Measurements from ENCODE around the gene TOMM20L. TPM values are rescaled to one million over a fixed set of nuclear protein-coding genes. Genes with fewer than 3 reads are reported as not detected.
"Not testable (repeated sequence)": the region's sequence is repeated elsewhere in the genome, so short reads cannot be mapped to it uniquely, and the experiment has no call there.

TOMM20L gene
- not detected for total RNA-seq
- long read RNA-seq, result 0 reads

DNA sequence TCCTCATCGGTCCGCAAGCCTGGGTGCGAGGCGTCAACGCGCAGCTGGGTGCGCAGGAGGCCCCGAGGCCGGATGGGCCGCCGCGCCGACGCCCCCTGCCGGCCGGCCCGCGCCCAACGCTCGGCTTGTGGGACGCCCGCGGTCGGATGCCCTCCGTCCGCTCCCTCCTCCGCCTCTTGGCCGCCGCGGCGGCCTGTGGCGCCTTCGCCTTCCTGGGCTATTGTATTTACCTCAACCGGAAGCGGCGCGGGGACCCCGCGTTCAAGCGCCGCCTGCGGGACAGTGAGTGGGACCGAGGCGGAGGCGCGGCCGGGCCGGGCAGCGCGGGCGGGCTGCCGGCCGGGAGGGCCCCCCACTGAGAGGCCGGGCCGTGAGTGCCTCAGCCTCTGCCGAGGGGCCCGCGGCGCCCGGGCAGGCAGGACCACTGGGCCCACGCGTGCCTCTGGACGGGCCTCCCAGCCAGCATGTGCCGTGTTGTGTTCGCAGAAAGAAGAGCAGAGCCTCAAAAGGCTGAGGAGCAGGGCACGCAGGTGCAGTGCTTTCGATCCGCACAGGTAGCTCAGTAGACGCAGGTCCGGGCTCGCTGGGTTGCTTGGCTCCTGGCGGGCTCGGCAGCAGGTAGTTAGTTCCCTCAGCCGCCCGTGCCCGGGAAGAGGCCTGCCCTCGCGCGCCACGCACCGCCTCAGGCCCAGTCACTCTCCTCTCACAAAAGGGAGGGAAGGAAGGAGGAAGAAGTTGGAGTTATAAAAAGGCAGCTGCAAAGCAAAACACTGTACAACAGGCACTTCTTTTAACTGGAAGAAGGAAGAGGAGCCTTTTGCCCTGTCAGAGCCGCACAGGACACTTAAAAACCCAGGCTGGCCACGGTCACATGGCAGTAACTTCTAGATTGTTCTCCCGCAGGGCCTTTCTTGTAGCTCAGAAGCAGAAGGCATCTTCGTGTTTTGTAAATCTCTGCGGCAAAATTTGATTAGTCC lies at the start of gene TOMM20L:
Gene TOMM20L, plus strand, starts transcription at position 119 of the 977 bp plus-strand sequence. Its CDS starts 28 bp downstream, at position 147.
- intact Hi-C loops (cut with DNase I), result no loop called here
- peak; percentile 83 for DNase-seq (ENCODE audit: low spot score)

DNA sequence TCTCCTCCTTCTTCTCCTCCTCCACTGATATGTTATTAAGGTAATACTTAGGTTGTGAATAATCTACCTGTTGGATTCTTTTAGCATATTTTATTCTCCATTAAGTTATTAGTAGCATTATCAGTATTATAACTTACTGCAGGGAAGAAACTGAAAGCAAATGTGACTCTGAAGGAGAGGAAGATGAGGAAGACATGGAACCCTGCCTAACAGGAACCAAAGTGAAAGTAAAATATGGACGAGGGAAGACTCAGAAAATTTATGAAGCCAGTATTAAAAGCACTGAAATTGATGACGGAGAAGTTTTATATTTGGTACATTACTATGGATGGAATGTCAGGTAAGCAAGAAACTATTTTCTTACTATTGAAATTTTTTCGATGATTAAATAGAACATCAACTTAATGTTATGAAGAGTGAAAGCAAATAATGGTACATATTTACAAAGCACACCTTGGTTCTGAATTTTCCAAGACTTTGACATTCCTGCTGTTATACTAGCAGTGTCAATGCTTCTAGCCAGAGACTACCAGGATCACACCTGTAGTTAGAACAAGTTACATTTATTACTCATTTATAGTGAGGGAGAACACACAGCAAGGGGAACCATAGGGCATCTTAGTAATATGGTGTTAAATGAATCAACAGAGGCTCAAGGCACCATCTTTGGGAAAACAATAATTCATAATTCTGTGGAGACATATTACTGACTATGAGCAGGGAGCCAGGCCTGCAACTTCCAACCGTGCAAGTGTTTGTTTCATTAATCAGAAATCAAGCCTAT lies 42.0 kb upstream of the TOMM20L start:
- DNase-seq (ENCODE audit: low spot score), result no peak
- intact Hi-C loops (cut with DNase I), result no loop called here

DNA sequence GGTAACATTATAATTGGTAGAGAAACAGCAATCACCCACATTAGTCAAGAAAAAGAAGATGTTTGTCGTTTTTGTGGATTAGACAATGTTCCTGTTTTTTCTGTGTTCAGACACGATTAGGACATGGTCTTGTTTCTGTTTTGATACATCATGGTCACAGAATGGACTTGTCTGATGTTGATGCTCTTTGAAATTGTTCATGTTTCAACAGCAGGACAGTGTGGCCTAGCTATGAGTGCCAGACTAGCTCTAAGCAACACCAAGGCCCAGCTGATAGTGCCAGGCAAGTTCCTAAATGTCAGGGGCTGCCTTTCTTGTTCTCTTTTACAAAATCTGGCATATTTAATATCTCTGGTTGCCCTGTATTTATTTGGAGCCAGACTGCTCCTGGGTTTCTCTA lies 40.9 kb upstream of the TOMM20L start:
- no peak for DNase-seq (ENCODE audit: low spot score)
- intact Hi-C loops (cut with DNase I), result no loop called here

DNA sequence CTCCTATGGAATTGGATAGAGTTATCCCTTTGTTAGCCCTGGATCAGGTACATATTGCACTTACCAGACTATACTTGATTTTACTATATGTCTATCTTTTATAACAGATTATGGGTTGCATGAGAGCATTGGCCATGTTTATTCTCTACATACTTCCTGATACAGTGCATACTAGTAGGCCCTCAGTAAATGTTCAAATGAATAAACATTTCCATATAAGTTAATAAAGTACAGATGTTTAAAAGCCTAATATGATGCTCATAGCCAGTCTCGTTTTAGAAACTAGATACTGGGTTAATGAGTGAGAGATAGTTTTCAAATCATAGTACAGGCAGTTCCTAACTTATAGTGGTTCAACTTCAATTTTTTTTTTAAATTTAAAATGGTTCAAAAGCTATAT lies 39.5 kb upstream of the TOMM20L start:
- DNase-seq (ENCODE audit: low spot score), result no peak
- intact Hi-C loops (cut with DNase I), result no loop called here

DNA sequence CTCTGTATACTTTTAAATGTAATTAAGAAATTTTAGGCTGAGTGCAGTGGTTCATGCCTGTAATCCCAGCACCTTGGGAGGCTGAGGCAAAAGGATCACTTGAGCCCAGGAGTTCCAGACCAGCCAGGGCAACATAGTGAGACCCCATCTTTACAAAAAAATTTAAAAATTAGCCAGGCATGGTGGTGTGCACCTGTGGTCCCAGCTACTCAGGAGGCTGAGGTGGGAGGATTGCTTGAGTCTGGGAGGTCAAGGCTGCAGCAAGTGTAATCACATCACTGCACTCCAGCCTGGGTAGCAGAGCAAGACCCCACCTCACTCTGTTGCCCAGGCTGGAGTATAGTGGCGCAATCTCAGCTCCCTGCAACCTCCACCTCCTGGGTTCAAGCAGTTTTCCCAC lies 33.5 kb upstream of the TOMM20L start:
- DNase-seq (ENCODE audit: low spot score); intact Hi-C loops (cut with DNase I): not testable (repeated sequence)

DNA sequence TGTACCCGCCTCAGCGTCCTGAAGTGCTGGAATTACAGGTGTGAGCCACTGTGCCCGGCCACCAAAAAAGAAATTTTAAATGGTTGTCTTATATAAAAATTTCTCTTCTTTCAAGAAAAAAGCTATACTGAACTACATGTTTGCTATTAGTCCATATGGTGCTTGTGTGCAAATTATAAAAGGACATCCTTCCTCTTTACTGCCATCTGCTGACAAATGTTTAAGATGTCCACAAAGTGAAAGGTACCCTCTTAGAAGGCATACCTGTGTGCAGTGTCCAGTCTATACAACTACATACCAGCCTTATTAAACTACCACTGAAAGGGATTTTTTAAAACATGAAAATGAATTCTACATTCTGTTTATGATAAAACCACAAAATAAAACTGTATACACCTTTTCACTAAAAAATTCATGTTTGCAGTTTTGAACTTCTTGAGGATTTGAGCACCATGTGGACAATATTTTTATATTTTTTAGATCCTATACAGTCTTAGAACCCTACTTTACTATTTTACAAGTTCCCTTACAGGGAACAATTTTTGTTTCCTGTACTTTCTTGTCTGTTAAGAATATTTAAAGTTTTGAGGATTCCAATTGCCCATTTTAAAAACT lies 32.8 kb upstream of the TOMM20L start:
- no peak for DNase-seq (ENCODE audit: low spot score)
- intact Hi-C loops (cut with DNase I), result no loop called here

DNA sequence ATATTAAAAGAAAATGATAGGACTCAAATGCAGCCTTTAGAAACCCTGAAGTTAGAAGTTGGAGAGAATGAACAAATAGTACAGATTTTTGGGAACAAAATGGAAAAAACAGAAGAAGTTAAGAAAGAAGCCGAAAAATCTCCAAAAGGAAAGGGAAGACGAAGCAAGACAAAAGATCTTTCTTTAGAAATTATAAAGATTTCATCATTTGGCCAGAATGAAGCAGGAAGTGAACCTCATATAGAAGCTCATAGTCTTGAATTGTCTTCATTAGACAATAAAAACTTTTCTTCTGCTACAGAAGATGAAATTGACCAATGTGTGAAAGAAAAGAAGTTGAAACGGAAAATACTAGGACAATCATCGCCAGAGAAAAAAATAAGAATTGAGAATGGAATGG lies 31.4 kb upstream of the TOMM20L start:
- intact Hi-C loops (cut with DNase I), result no loop called here
- no peak for DNase-seq (ENCODE audit: low spot score)

DNA sequence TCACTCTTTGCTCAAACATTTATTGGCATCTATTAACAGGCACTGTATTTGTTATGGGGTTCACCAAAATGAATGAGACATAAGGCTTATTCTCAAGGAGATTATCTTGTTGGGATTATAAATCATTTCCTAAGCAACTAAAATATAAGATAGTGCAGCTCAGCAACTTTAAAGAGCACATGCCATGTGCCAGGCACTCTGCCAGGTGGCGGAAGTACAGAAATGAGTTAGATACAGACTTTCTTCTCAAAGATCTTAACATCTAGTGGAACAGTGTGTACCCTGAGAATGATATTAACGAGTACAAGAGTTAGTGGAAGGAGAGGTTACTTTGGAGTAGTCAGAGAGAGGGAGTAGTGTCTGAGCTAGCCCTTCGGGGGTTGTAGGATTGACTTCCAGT lies 28.4 kb upstream of the TOMM20L start:
- DNase-seq (ENCODE audit: low spot score), result no peak
- intact Hi-C loops (cut with DNase I), result no loop called here

DNA sequence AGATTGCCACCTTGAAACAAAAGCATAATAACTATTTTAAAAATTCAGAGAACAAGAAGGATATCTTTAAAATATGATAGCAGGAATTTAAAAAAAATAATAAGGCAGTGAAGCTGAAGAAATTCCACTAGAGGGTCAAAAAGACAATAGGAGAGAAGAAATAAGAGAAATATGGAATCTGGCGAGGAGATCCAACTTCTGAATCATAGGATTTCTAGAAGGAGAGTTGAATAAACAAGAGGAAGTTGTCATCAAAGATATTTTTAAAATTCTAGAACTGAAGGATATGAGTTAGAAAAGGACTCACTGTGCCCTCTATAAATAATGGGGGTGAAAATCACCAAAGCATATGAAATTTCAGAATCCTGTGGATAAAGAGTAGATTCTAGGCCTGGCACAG lies 26.8 kb upstream of the TOMM20L start:
- DNase-seq (ENCODE audit: low spot score), result no peak
- intact Hi-C loops (cut with DNase I), result no loop called here

DNA sequence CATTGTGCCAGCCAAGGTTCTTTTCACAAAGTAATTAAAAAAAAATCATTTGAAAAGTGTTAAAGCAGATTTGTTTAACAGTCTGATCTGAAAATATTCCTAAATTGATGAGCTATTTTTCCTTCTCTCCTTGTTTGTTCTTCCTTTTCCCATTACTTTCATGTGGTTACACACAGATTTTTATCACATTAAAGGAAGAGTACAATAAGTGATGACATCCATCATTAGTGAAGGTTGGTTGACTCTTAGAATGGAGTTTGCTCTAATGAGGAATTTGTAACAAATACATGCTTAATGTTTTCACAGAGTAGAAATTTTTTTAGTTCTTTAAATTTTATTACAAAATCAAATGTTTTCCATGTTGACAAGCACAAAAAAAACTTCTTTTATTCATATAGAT lies 18.9 kb upstream of the TOMM20L start:
- no peak for DNase-seq (ENCODE audit: low spot score)
- intact Hi-C loops (cut with DNase I), result no loop called here

DNA sequence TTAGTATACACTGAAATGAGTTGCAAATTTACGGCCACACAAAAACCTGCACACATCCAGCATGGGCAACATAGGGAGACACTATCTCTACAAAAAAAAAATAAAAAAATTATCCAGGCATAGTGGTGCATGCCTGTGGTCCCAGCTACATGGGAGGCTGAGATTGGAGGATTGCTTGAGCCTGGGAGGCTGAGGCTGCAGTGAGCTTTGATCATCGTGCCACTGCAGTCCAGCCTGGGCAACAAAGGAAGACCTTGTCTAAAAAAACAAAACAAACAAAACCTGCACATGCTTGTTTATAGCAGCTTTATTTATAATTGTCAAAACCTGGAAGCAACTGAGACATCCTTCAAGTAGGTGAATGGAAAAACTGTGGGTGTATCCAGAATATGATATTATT lies 4.9 kb upstream of the TOMM20L start:
- no peak for DNase-seq (ENCODE audit: low spot score)
- intact Hi-C loops (cut with DNase I), result no loop called here

DNA sequence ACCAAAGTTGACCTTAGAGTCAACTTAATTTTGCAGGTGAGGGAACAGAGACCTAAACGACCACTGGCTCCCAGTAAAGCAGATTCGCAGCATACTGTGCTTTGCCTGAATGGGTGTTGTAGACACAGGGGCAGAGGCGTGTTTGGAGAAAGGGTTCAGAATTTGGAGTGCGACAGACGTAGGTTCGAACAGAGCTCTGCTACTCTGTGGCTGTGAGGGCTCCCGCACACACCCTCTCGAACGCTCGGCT lies 243 bp upstream of the TOMM20L start:
- intact Hi-C loops (cut with DNase I), result no loop called here
- no peak for DNase-seq (ENCODE audit: low spot score)

DNA sequence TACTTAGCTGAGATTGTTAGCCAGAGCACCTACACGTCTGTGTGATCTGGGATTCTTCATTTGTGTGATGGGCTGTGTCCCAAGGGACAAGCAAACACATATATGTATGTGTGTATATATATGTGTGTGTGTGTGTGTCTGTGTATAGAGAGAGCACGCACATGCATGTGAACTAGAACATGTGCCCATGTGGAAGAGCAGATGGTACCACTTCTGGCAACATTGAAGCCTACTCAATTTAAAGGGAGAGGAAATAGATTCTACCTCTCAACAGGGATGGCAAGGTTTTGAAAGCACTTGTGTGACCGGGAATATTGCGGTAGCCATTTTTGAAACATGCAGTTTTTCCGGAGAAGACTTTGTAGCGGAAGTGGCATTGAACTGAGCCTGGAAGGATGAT lies 1.4 kb downstream of the TOMM20L start:
- DNase-seq (ENCODE audit: low spot score), result no peak
- intact Hi-C loops (cut with DNase I), result no loop called here

DNA sequence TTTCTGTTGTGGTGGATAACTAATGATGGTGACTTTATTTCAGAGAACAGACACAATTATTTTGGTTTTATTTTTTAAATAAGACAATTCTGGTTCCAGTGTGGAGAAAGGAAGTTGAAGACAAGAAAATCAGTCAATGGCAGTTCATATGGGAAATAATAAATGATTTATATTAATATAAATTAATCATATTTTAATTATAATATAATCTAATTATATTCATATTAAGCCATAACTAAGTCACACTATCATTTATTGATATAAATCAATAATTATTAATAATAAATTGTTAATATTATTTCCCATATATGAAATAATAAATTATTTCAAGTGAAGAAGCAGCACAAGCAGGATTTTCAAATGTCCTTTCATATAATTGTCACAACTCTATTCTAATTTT lies 2.8 kb downstream of the TOMM20L start:
- intact Hi-C loops (cut with DNase I), result no loop called here
- no peak for DNase-seq (ENCODE audit: low spot score)

DNA sequence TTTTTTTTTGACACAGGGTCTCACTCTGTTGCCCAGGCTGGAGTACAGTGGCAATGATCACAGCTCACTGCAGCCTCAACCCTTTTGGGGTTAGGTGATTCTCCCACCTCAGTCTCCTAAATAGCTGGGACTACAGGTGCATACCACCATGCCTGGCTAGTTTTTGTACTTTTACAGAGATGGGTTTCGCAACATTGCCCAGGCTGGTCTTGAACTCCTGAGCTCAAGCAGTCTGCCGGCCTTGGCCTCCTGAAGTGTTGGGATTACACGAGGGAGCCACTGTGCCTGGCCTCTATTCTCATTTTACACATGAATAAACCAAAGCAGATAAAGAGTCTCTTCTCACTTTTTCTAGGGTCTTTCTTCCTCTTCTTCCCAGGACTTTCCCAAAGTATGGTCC lies 3.2 kb downstream of the TOMM20L start:
- no peak for DNase-seq (ENCODE audit: low spot score)
- intact Hi-C loops (cut with DNase I), result no loop called here

DNA sequence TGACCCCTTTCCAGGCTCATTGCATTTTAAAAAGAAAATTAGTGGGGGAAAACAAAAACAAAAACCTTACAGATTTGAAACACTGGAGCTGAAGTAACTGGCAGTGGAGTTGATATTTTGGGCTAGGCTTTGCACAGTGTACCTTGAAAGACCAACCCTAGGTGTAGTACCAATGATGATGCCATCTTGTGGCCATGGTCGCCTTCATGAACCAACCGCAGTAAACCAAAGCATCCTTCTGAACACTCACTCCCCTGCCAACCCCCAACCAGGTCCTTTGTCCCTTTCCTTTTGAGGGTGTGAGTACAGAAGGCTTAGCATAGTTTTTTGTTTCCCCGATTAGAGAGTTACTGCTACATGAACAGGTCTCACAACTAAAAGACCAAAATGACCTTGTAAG lies 5.9 kb downstream of the TOMM20L start:
- intact Hi-C loops (cut with DNase I), result no loop called here

DNA sequence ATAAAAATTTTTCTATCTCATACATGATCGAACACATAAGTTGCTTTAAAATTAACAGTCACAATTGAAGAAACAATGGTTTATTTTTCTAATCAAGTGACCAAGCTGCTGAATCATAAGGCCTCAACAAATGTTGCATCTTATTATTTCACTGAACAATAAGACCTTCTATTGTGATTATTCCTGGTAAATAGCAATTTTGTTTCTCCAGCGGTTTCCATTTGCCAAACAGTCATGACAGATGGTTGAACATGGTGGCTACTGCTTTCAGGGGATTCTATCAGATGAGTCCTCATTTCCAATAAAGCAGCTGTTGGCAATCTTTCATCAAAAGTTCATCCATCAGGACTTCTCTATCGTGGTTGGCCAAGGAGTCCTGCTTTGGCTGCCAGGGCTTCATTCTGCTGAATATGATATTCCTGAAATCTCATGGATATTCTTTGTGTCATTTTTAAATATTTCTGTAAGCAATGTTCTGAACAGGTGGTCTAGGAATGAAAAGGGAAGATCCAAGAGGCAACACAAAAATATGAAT lies 13.0 kb downstream of the TOMM20L start:
- intact Hi-C loops (cut with DNase I), result no loop called here
- no peak for DNase-seq (ENCODE audit: low spot score)

More for the DNA sequence above, 5.9 kb downstream of the TOMM20L start:
- DNase-seq (ENCODE audit: low spot score), result no peak

DNA sequence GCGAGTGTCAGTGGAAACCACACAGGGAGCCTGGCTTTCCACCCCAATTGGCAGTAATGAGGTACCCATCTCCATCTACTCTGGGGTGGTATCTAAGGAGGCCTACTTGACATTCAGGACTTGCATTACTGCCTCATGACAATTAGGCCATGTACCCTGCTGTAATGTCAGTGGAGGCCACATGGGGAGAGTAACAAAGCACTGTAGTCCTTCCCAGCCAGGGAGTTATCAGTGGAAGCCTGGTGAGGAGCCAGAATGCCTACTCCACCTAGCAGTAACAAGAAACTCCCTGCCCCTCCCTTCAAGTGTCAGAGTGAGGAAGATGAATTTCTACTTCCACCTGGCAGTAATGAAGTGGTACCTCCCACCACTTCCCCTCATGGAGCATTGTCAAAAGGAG lies 19.1 kb downstream of the TOMM20L start:
- DNase-seq (ENCODE audit: low spot score), result no peak
- intact Hi-C loops (cut with DNase I), result no loop called here

DNA sequence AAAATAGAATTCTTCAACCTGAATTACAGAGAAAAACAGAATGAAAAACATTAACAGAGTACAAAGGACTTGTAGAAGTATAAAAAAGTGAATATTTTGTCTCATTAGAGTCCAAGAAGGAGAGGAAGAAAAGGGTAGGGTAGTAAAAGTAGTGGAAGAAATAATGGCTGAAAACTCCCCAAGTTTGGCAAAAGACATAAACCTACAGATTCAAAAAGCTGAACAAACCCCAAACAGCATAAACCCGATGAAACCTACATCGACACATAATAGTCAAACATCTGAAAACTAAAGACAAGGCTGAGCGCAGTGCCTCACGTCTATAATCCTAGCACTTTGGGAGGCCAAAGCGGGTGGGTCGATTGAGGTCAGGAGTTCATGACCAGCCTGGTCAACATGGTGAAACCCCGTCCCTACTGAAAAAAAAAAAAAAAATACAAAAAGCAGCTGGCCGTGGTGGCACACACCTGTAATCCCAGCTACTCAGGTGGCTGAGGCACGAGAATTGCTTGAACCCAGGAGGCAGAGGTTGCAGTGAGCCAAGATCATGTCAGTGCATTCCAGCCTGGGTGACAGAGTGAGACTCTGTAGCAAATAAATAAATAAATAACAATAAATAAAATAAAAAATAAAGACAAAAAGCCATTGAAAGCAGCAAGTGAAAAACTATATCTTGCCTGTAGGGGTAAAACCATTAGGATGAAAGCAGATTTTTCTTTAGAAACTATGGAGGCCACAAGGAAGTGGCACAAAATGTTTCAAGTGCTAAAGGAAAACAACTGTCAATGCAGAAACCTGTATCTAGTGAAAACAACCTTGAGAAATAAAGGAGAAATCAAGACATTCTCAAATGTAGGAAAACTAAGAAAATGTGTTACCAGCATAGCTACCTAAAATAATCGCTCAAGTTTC lies 20.2 kb downstream of the TOMM20L start:
- no peak for DNase-seq (ENCODE audit: low spot score)
- intact Hi-C loops (cut with DNase I), result no loop called here

Data from cardiac septum (tissue), 1 donor.